ENCODE results near the gene PLAA.

DNA sequence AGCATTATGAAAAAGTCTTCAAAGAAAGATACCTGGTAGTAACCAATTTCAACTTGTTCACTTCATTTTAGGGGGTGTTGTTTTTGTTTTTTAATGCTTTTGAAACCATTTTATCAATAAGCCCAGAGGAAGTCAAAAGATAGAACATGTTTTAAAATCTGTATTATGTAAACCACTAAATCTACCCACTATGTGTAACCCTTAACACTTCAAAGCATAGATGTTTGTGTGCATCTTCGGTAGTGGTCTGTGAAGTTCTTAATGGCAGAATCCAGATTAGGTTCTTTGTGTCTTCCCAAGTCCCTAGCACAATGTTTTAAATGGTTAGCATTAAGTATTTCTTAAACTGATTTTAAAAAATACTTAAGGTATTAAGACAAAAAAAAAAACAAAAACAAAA, 6.3 kb downstream of the PLAA start:
- TF ChIP-seq, protein P1, sequence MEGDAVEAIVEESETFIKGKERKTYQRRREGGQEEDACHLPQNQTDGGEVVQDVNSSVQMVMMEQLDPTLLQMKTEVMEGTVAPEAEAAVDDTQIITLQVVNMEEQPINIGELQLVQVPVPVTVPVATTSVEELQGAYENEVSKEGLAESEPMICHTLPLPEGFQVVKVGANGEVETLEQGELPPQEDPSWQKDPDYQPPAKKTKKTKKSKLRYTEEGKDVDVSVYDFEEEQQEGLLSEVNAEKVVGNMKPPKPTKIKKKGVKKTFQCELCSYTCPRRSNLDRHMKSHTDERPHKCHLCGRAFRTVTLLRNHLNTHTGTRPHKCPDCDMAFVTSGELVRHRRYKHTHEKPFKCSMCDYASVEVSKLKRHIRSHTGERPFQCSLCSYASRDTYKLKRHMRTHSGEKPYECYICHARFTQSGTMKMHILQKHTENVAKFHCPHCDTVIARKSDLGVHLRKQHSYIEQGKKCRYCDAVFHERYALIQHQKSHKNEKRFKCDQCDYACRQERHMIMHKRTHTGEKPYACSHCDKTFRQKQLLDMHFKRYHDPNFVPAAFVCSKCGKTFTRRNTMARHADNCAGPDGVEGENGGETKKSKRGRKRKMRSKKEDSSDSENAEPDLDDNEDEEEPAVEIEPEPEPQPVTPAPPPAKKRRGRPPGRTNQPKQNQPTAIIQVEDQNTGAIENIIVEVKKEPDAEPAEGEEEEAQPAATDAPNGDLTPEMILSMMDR (IDR thresholded peaks at IDR 0.05): no peak
- TF ChIP-seq POLR2AphosphoS5 (IDR thresholded peaks at IDR 0.05; ENCODE audit: low read depth, low read length) (no peak), TCF7L2 (IDR thresholded peaks at IDR 0.05; ENCODE audit: low read depth, low read length) (no peak)

Data from Panc1 (cell line).